GM12878 (cell line): ENCODE data around the gene ITPRIPL2. TPM values are rescaled to one million over a fixed set of nuclear protein-coding genes. Genes with fewer than 3 reads are reported as not detected.

Source experiments
- ASH2L ChIP-seq: fragments of 300-600, 200-600 bp; sonication (generic); IDR thresholded peaks from 2 replicates; pipeline ENCODE4 v1.6.1; 2017; ENCODE audit warnings: low read depth, mild to moderate bottlenecking, borderline replicate concordance
- BACH1 ChIP-seq: fragments of 450-650 bp; IDR thresholded peaks from 2 replicates; pipeline ENCODE4 v1.6.1; 2017; ENCODE audit warnings: mild to moderate bottlenecking, borderline replicate concordance
- BCL11A ChIP-seq: IDR thresholded peaks from 2 replicates; pipeline ENCODE4 v1.6.1; 2011; ENCODE audit warnings: low read depth, low read length
- BRCA1 ChIP-seq: IDR thresholded peaks from 2 replicates; pipeline ENCODE4 v1.6.1; 2011; ENCODE audit warnings: low read depth, low read length, improper control_type of control experiment
- CBX3 ChIP-seq: fragments of 200-600 bp; sonication (generic); IDR thresholded peaks from 2 replicates; pipeline ENCODE4 v1.6.1; 2016; ENCODE audit warnings: low read depth, borderline replicate concordance
- CREB1 ChIP-seq: IDR thresholded peaks from 2 replicates; pipeline ENCODE4 v1.6.1; 2012; ENCODE audit warnings: low read depth, mild to moderate bottlenecking, inconsistent platforms
- CREM ChIP-seq: IDR thresholded peaks from 2 replicates; pipeline ENCODE4 v1.6.1; 2014; ENCODE audit warnings: antibody characterized with exemption, low read depth
- EED ChIP-seq: sonication (generic); IDR thresholded peaks from 2 replicates; pipeline ENCODE4 v1.6.1; 2016; ENCODE audit warnings: antibody characterized with exemption, low read depth
- ETV6 ChIP-seq, 2 experiments: fragments of 450-650 bp in 1 of 2; IDR thresholded peaks in 1 of 2; conservative IDR thresholded peaks in 1 of 2; 2 replicates each; pipeline ENCODE4 v1.6.1; 2014; ENCODE audit warnings: antibody characterized with exemption in 1 of 2, borderline replicate concordance in 1 of 2, low read depth in 1 of 2, mild to moderate bottlenecking in 1 of 2, moderate library complexity in 1 of 2
- FOXM1 ChIP-seq: IDR thresholded peaks from 2 replicates; pipeline ENCODE4 v1.6.1; 2012; ENCODE audit warnings: low read depth, mild to moderate bottlenecking, inconsistent platforms, low read length, moderate library complexity
- IKZF1 ChIP-seq: fragments of 450-650 bp; conservative IDR thresholded peaks from 2 replicates; pipeline ENCODE4 v1.6.1; 2017; ENCODE audit warnings: antibody characterized with exemption, mild to moderate bottlenecking
- NFIC ChIP-seq: IDR thresholded peaks from 2 replicates; pipeline ENCODE4 v1.6.1; 2012; ENCODE audit warnings: low read depth, mild to moderate bottlenecking, inconsistent platforms, low read length, moderate library complexity
- NR2C1 ChIP-seq: fragments of 450-650 bp; IDR thresholded peaks from 2 replicates; pipeline ENCODE4 v1.6.1; 2017; ENCODE audit warnings: antibody characterized with exemption, mild to moderate bottlenecking, moderate library complexity
- POU2F2 ChIP-seq: IDR thresholded peaks from 3 replicates; pipeline ENCODE4 v1.6.1; 2011; ENCODE audit warnings: low read depth, mild to moderate bottlenecking, low read length, borderline replicate concordance
- RAD51 ChIP-seq: fragments of 450-650 bp; IDR thresholded peaks from 2 replicates; pipeline ENCODE4 v1.6.1; 2016; ENCODE audit warnings: moderate library complexity, mild to moderate bottlenecking, inconsistent platforms
- RELA ChIP-seq: fragments of 450-650 bp; IDR thresholded peaks from 2 replicates; pipeline ENCODE4 v1.8.0; 2014; ENCODE audit warnings: borderline replicate concordance; ENCODE audit not compliant: partially characterized antibody
- SRF ChIP-seq, 2 experiments: IDR thresholded peaks; 2 replicates each; pipeline ENCODE4 v1.6.1; 2011; ENCODE audit warnings: low read depth in 2 of 2, low read length in 2 of 2, mild to moderate bottlenecking in 1 of 2, moderate library complexity in 1 of 2
- TCF3 ChIP-seq: IDR thresholded peaks from 2 replicates; pipeline ENCODE4 v1.6.1; 2012; ENCODE audit warnings: low read depth, mild to moderate bottlenecking, low read length, borderline replicate concordance; ENCODE audit not compliant: insufficient read depth
- TCF7 ChIP-seq: IDR thresholded peaks from 2 replicates; pipeline ENCODE4 v1.6.1; 2014; ENCODE audit warnings: antibody characterized with exemption, borderline replicate concordance
- ZNF24 ChIP-seq: fragments of 450-650 bp; IDR thresholded peaks from 2 replicates; pipeline ENCODE4 v1.6.1; 2017; ENCODE audit warnings: antibody characterized with exemption, mild to moderate bottlenecking
- ZNF384 ChIP-seq: IDR thresholded peaks from 2 replicates; pipeline ENCODE4 v1.6.1; 2012; ENCODE audit warnings: low read depth, mild to moderate bottlenecking, low read length, improper control_type of control experiment, borderline replicate concordance
- ZNF622 ChIP-seq: fragments of 450-650 bp; IDR thresholded peaks from 2 replicates; pipeline ENCODE4 v1.6.1; 2017; ENCODE audit warnings: mild to moderate bottlenecking, inconsistent platforms
- polyA plus RNA-seq, 11 experiments: library from polyadenylated mRNA; depleted of rRNA in 4 of 11; unstranded in 6 of 11; stranded (reverse) in 5 of 11; fragments of >200 nt; fragmentation: Nextera tagmentation in 4 of 11; fragmentation: Illumina TruSeq in 1 of 11; extraction: Ambion mirVana in 4 of 11; extraction: Trizol in 1 of 11; gene quantifications; 1 replicate in 1 of 11; 2 replicates in 10 of 11; pipeline versions ENCODE4 v1.2.1 to v1.2.3, GENCODE V29; 2011 to 2016; ENCODE audit warnings: inconsistent platforms in 2 of 11, missing spikeins in 2 of 11, low read depth in 1 of 11
- total RNA-seq, 4 experiments: library from RNA; depleted of rRNA in 3 of 4; stranded (reverse); fragments of >200 nt in 3 of 4; fragmentation: Illumina TruSeq in 1 of 4; extraction: Trizol in 1 of 4; gene quantifications; 2 replicates each; pipeline versions ENCODE4 v1.2.1 to v1.2.3, GENCODE V29; 2013 to 2021
- TF ChIP-seq, protein P1 (sequence below): IDR thresholded peaks from 2 replicates; pipeline ENCODE4 v1.6.1; 2011; ENCODE audit warnings: low read depth, mild to moderate bottlenecking, low read length, moderate library complexity, borderline replicate concordance; ENCODE audit errors: extremely low read depth
- TF ChIP-seq, protein P2 (sequence below): fragments of 450-650 bp; IDR thresholded peaks from 2 replicates; pipeline ENCODE4 v1.6.1; 2017; ENCODE audit warnings: low read depth, mild to moderate bottlenecking, moderate library complexity
- TF ChIP-seq, protein P3 (sequence below): fragments of 450-650 bp; IDR thresholded peaks from 2 replicates; pipeline ENCODE4 v1.6.1; 2017; ENCODE audit warnings: antibody characterized with exemption, mild to moderate bottlenecking, moderate library complexity

ITPRIPL2 gene
- total and polyA plus RNA-seq, 10 of the 15 experiments (the other 5 are each of a cell fraction or from before 2014, with no cell fraction given), result 0.48 to 14.3 (median 3.5) TPM

DNA sequence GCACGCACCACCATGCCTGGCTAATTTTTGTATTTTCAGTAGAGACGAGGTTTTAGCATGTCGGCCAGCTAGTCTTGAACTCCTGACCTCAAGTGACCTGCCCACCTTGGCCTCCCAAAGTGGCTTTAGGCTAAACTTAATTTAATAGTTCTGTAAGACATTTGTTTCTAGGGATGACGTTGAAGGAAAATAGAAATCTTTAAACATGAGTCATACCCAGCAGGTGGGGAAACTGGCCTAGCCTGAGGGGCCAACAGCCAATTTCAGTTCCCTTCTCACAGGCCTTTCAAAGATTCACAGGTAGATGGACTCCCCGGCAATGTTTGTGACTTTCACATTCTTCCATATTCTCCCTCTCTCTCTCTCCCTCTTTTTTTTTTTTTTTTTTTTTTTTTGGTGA lies 18.1 kb upstream of the ITPRIPL2 start (continued):
- TF ChIP-seq SRF (IDR thresholded peaks at IDR 0.05; ENCODE audit: low read depth in 2 of 2, low read length in 2 of 2) (no peak), NR2C1 (no peak), NFIC (peak; percentile 58; the same call in 1 of the 2 replicates), POU2F2 (no peak), ZNF24 (no peak), CREB1 (peak; percentile 54; the same call in 1 of the 2 replicates), ZNF384 (no peak), TCF7 (no peak), BACH1 (no peak), RAD51 (no peak), BRCA1 (no peak), ZNF622 (no peak), RELA (no peak), EED (peak; percentile 79), CBX3 (no peak), BCL11A (peak; percentile 32; the same call in 1 of the 2 replicates), IKZF1 (peak; percentile 20; the same call in 1 of the 2 replicates), FOXM1 (peak; percentile 31; the same call in 1 of the 2 replicates), ASH2L (no peak), CREM (peak; percentile 68; the same call in 1 of the 2 replicates), ETV6 (conservative IDR thresholded peaks at IDR 0.05 in 1 of 2, IDR thresholded peaks at IDR 0.05 in 1 of 2; ENCODE audit: borderline replicate concordance in 1 of 2, low read depth in 1 of 2) (peak in 1 of 2 experiments; percentile 48; a peak in 1 of 4 replicates), TCF3 (peak; percentile 78; the same call in 1 of the 2 replicates)
- TF ChIP-seq, protein P1, sequence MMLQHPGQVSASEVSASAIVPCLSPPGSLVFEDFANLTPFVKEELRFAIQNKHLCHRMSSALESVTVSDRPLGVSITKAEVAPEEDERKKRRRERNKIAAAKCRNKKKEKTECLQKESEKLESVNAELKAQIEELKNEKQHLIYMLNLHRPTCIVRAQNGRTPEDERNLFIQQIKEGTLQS, result no peak
- TF ChIP-seq, protein P2, sequence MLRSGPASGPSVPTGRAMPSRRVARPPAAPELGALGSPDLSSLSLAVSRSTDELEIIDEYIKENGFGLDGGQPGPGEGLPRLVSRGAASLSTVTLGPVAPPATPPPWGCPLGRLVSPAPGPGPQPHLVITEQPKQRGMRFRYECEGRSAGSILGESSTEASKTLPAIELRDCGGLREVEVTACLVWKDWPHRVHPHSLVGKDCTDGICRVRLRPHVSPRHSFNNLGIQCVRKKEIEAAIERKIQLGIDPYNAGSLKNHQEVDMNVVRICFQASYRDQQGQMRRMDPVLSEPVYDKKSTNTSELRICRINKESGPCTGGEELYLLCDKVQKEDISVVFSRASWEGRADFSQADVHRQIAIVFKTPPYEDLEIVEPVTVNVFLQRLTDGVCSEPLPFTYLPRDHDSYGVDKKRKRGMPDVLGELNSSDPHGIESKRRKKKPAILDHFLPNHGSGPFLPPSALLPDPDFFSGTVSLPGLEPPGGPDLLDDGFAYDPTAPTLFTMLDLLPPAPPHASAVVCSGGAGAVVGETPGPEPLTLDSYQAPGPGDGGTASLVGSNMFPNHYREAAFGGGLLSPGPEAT, result no peak
- TF ChIP-seq, protein P3, sequence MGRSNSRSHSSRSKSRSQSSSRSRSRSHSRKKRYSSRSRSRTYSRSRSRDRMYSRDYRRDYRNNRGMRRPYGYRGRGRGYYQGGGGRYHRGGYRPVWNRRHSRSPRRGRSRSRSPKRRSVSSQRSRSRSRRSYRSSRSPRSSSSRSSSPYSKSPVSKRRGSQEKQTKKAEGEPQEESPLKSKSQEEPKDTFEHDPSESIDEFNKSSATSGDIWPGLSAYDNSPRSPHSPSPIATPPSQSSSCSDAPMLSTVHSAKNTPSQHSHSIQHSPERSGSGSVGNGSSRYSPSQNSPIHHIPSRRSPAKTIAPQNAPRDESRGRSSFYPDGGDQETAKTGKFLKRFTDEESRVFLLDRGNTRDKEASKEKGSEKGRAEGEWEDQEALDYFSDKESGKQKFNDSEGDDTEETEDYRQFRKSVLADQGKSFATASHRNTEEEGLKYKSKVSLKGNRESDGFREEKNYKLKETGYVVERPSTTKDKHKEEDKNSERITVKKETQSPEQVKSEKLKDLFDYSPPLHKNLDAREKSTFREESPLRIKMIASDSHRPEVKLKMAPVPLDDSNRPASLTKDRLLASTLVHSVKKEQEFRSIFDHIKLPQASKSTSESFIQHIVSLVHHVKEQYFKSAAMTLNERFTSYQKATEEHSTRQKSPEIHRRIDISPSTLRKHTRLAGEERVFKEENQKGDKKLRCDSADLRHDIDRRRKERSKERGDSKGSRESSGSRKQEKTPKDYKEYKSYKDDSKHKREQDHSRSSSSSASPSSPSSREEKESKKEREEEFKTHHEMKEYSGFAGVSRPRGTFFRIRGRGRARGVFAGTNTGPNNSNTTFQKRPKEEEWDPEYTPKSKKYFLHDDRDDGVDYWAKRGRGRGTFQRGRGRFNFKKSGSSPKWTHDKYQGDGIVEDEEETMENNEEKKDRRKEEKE, result no peak
- TF ChIP-seq, all 136 proteins: peak for 19
